ENCODE measurements around the gene ADCY7.
A peak's percentile ranks its signal among the peaks of the same experiment; 100 is the strongest.

ADCY7 gene

GRCh38 chr16:50282010-50282538 lies 15.7 kb downstream of the ADCY7 start:
- DNase-seq (ENCODE audit: low read depth in 1 of 2, low spot score in 1 of 2) = peak; percentile 84 to 99
- H3K4me3 ChIP-seq (replicated peaks; ENCODE audit: insufficient read depth, low read length) = peak overlapping the region; percentile 16; the same call in 1 of the 2 replicates
- peak overlapping the region; percentile 95 for H3K27ac ChIP-seq (replicated peaks)
- no peaks in the 10 kb centered on the region for H3K27me3 ChIP-seq (ENCODE audit: insufficient read depth, poor library complexity, severe bottlenecking)
- TF ChIP-seq SPI1 (IDR thresholded peaks at IDR 0.05; ENCODE audit: borderline replicate concordance, low read depth) (peak; percentile 100), POLR2AphosphoS5 (IDR thresholded peaks at IDR 0.05; ENCODE audit: low read depth) (peak; percentile 98), GABPA (IDR thresholded peaks at IDR 0.05; ENCODE audit: low read depth) (peak; percentile 42; the same call in 1 of the 2 replicates), CTCF (IDR thresholded peaks at IDR 0.05; ENCODE audit: insufficient read depth, low read length) (no peak), REST (IDR thresholded peaks at IDR 0.05; ENCODE audit: insufficient replicate concordance, low read depth) (peak; percentile 59)

GRCh38 chr16:50282955-50283631 lies 16.7 kb downstream of the ADCY7 start:
- no peak overlapping the region for H3K4me3 ChIP-seq (replicated peaks; ENCODE audit: insufficient read depth, low read length)
- peak overlapping the region; percentile 95 for H3K27ac ChIP-seq (replicated peaks)
- H3K27me3 ChIP-seq (ENCODE audit: insufficient read depth, poor library complexity, severe bottlenecking) = no peaks in the 10 kb centered on the region
- DNase-seq (ENCODE audit: low read depth in 1 of 2, low spot score in 1 of 2) = peak in 1 of 2 experiments; percentile 66
- peak; percentile 49; the same call in 1 of the 2 replicates for TF ChIP-seq POLR2AphosphoS5 (IDR thresholded peaks at IDR 0.05; ENCODE audit: low read depth)
- TF ChIP-seq GABPA (IDR thresholded peaks at IDR 0.05; ENCODE audit: low read depth) = no peak

- Histone ChIP-seq H3K27me3 (ENCODE audit: insufficient read depth, poor library complexity, severe bottlenecking) (no peaks in the 10 kb centered on the region), H3K4me3 (replicated peaks; ENCODE audit: insufficient read depth, low read length) (no peak overlapping the region), H3K27ac (replicated peaks) (peak overlapping the region; percentile 95)
- TF ChIP-seq GABPA (IDR thresholded peaks at IDR 0.05; ENCODE audit: low read depth) (no peak), POLR2AphosphoS5 (IDR thresholded peaks at IDR 0.05; ENCODE audit: low read depth) (peak; percentile 34; the same call in 1 of the 2 replicates)
- DNase-seq (ENCODE audit: low read depth in 1 of 2, low spot score in 1 of 2) = peak in 1 of 2 experiments; percentile 61
Observed at GRCh38 chr16:50284131-50284911, 18.0 kb downstream of the ADCY7 start.

GRCh38 chr16:50285406-50286003 lies 19.2 kb downstream of the ADCY7 start:
- H3K27me3 ChIP-seq (ENCODE audit: insufficient read depth, poor library complexity, severe bottlenecking) = no peaks in the 10 kb centered on the region
- DNase-seq (ENCODE audit: low read depth in 1 of 2, low spot score in 1 of 2) = no peak
- H3K4me3 ChIP-seq (replicated peaks; ENCODE audit: insufficient read depth, low read length) = no peak overlapping the region
- no peak overlapping the region for H3K27ac ChIP-seq (replicated peaks)
- no peak for TF ChIP-seq CTCF (IDR thresholded peaks at IDR 0.05; ENCODE audit: insufficient read depth, low read length)
- TF ChIP-seq SPI1 (IDR thresholded peaks at IDR 0.05; ENCODE audit: borderline replicate concordance, low read depth) = no peak
- TF ChIP-seq GABPA (IDR thresholded peaks at IDR 0.05; ENCODE audit: low read depth) = no peak
- no peak for TF ChIP-seq REST (IDR thresholded peaks at IDR 0.05; ENCODE audit: insufficient replicate concordance, low read depth)
- no peak for TF ChIP-seq POLR2AphosphoS5 (IDR thresholded peaks at IDR 0.05; ENCODE audit: low read depth)
